Stimulated activated CD4-positive, alpha-beta T cell treated with anti-CD3 and anti-CD28 coated beads, TNF-alpha, amount 100 ng/mL, for 4 hours (primary cell): ENCODE results near the gene TTC27.
"Not testable (repeated sequence)": the region's sequence is repeated elsewhere in the genome, so short reads cannot be mapped to it uniquely, and the experiment has no call there.

ENCODE experiments used
- DNase-seq, 3 experiments: peaks; one replicate each; pipeline ENCODE4 v3.0.0-alpha.2; 2020; ENCODE audit warnings: low read depth in 3 of 3

The TTC27 gene

GRCh38 chr2:32719933-32720716 is 92.3 kb downstream of the TTC27 start:
- no peak for DNase-seq

- DNase-seq = no peak
These were observed 92.9 kb downstream of the TTC27 start for GRCh38 chr2:32720771-32721170.

- DNase-seq = no peak
These were observed 93.5 kb downstream of the TTC27 start for GRCh38 chr2:32721376-32721775.

- no peak for DNase-seq
These were observed 95.7 kb downstream of the TTC27 start for GRCh38 chr2:32723467-32724079.

- not testable (repeated sequence) for DNase-seq
These were observed 98.8 kb downstream of the TTC27 start for GRCh38 chr2:32726678-32727077.

GRCh38 chr2:32727157-32727556 is 99.3 kb downstream of the TTC27 start:
- DNase-seq = no peak

- not testable (repeated sequence) for DNase-seq
These were observed 103.1 kb downstream of the TTC27 start for GRCh38 chr2:32730958-32731357.

- DNase-seq = no peak
These were observed 104.3 kb downstream of the TTC27 start for GRCh38 chr2:32732120-32732519.

- DNase-seq = no peak
These were observed 105.1 kb downstream of the TTC27 start for GRCh38 chr2:32732912-32733472.

- no peak for DNase-seq
These were observed 107.5 kb downstream of the TTC27 start for GRCh38 chr2:32735348-32735747.

GRCh38 chr2:32738939-32739338 is 111.1 kb downstream of the TTC27 start:
- DNase-seq = no peak

- DNase-seq = no peak
These were observed 111.8 kb downstream of the TTC27 start for GRCh38 chr2:32739664-32740063.

GRCh38 chr2:32741575-32741974 is 113.7 kb downstream of the TTC27 start:
- no peak for DNase-seq

- no peak for DNase-seq
These were observed 114.5 kb downstream of the TTC27 start for GRCh38 chr2:32742376-32742775.

GRCh38 chr2:32743480-32744236 is 115.8 kb downstream of the TTC27 start:
- no peak for DNase-seq

GRCh38 chr2:32745191-32745590 is 117.3 kb downstream of the TTC27 start:
- DNase-seq = no peak

GRCh38 chr2:32745675-32746074 is 117.8 kb downstream of the TTC27 start:
- no peak for DNase-seq

GRCh38 chr2:32746669-32747068 is 118.8 kb downstream of the TTC27 start:
- DNase-seq = no peak

GRCh38 chr2:32748158-32748557 is 120.3 kb downstream of the TTC27 start:
- DNase-seq = no peak

- DNase-seq = no peak
These were observed 123.0 kb downstream of the TTC27 start for GRCh38 chr2:32750880-32751279.

- no peak for DNase-seq
These were observed 124.4 kb downstream of the TTC27 start for GRCh38 chr2:32752205-32752604.

- no peak for DNase-seq
These were observed 125.1 kb downstream of the TTC27 start for GRCh38 chr2:32752952-32753351.
